WTC11 (cell line): ENCODE measurements around the gene APBA3. TPM values are rescaled to one million over a fixed set of nuclear protein-coding genes. Genes with fewer than 3 reads are reported as not detected.

Experiments
- ATAC-seq: fragments of 200-7000 bp; cut with Tn5 transposase; 2 replicates; pipeline ENCODE4 v1.10.0; 2021; ENCODE audit warnings: mild to moderate bottlenecking, moderate library complexity
- CTCF ChIA-PET: fragments of 300-600 bp; sonication (Branson Sonifier 250); formaldehyde crosslinking; loops from one replicate; lab custom pipeline; 2021; ENCODE audit warnings: antibody characterized with exemption; lab: Charles Lee
- POLR2A ChIA-PET: fragments of 350-600 bp; sonication (Branson Sonifier 250); formaldehyde crosslinking; loops from one replicate; lab custom pipeline; 2021; ENCODE audit warnings: antibody characterized with exemption; lab: Charles Lee
- DNase-seq: peaks from one replicate; pipeline ENCODE4 v3.0.0; 2021; ENCODE audit warnings: low spot score
- H3K27ac Mint-ChIP-seq: 2 replicates; pipeline ENCODE4 v1.8.0; 2021; ENCODE audit warnings: mixed read lengths
- H3K27me3 Mint-ChIP-seq: 2 replicates; pipeline ENCODE4 v1.8.0; 2021; ENCODE audit warnings: low read depth, mild to moderate bottlenecking, moderate library complexity, mixed read lengths
- H3K36me3 Mint-ChIP-seq: 2 replicates; pipeline ENCODE4 v1.8.0; 2021; ENCODE audit warnings: mixed read lengths
- H3K4me1 Mint-ChIP-seq: 2 replicates; pipeline ENCODE4 v1.8.0; 2022; ENCODE audit warnings: mixed read lengths
- H3K4me3 Mint-ChIP-seq: 2 replicates; pipeline ENCODE4 v1.8.0; 2021; ENCODE audit warnings: mild to moderate bottlenecking, moderate library complexity, mixed read lengths
- H3K9me3 Mint-ChIP-seq: 2 replicates; pipeline ENCODE4 v1.8.0; 2021; ENCODE audit warnings: mixed read lengths
- CBFB ChIP-seq: sonication (generic); formaldehyde crosslinking; IDR thresholded peaks from 2 replicates; pipeline ENCODE4 v1.8.1; 2022; ENCODE audit warnings: mild to moderate bottlenecking, low read depth, missing genetic modification reagents
- CREM ChIP-seq: sonication (generic); formaldehyde crosslinking; IDR thresholded peaks from 2 replicates; pipeline ENCODE4 v1.8.1; 2022; ENCODE audit warnings: mild to moderate bottlenecking, missing genetic modification reagents, moderate library complexity
- FOXK1 ChIP-seq: sonication (generic); formaldehyde crosslinking; IDR thresholded peaks from 2 replicates; pipeline ENCODE4 v1.8.0; 2022; ENCODE audit warnings: mild to moderate bottlenecking, moderate library complexity, missing genetic modification reagents
- KAT7 ChIP-seq: sonication (generic); formaldehyde crosslinking; IDR thresholded peaks from 2 replicates; pipeline ENCODE4 v1.8.1; 2023; ENCODE audit warnings: missing genetic modification reagents, mild to moderate bottlenecking, borderline replicate concordance
- NR3C1 ChIP-seq: sonication (generic); formaldehyde crosslinking; conservative IDR thresholded peaks from 2 replicates; pipeline ENCODE4 v1.8.1; 2023; ENCODE audit warnings: low read depth, mild to moderate bottlenecking, missing genetic modification reagents
- SMAD4 ChIP-seq: sonication (generic); formaldehyde crosslinking; IDR thresholded peaks from 2 replicates; pipeline ENCODE4 v1.8.0; 2022; ENCODE audit warnings: mild to moderate bottlenecking, missing genetic modification reagents
- TEAD4 ChIP-seq: sonication (generic); formaldehyde crosslinking; IDR thresholded peaks from 2 replicates; pipeline ENCODE4 v1.8.0; 2022; ENCODE audit warnings: mild to moderate bottlenecking, missing genetic modification reagents
- TP53 ChIP-seq: sonication (generic); formaldehyde crosslinking; IDR thresholded peaks from 2 replicates; pipeline ENCODE4 v1.8.1; 2023; ENCODE audit warnings: mild to moderate bottlenecking, missing genetic modification reagents
- ZNF138 ChIP-seq: sonication (generic); formaldehyde crosslinking; conservative IDR thresholded peaks from 2 replicates; pipeline ENCODE4 v1.8.1; 2022; ENCODE audit warnings: mild to moderate bottlenecking, moderate library complexity, missing genetic modification reagents
- ZNF232 ChIP-seq: sonication (generic); formaldehyde crosslinking; IDR thresholded peaks from 2 replicates; pipeline ENCODE4 v1.8.0; 2022; ENCODE audit warnings: mild to moderate bottlenecking, missing genetic modification reagents
- total RNA-seq: library from RNA; stranded (reverse); gene quantifications from 3 replicates; pipeline ENCODE4 v1.2.3, GENCODE V29; 2021
- TF ChIP-seq, protein P1 (sequence below): sonication (generic); formaldehyde crosslinking; IDR thresholded peaks from 2 replicates; pipeline ENCODE4 v1.8.0; 2022; ENCODE audit warnings: missing genetic modification reagents
- TF ChIP-seq, protein P2 (sequence below): sonication (generic); formaldehyde crosslinking; conservative IDR thresholded peaks from 2 replicates; pipeline ENCODE4 v1.8.1; 2022; ENCODE audit warnings: mild to moderate bottlenecking, missing genetic modification reagents
- TF ChIP-seq, protein P3 (sequence below): sonication (generic); formaldehyde crosslinking; IDR thresholded peaks from 2 replicates; pipeline ENCODE4 v1.8.0; 2023; ENCODE audit warnings: mild to moderate bottlenecking, missing genetic modification reagents
- TF ChIP-seq, protein P4 (sequence below): sonication (generic); formaldehyde crosslinking; IDR thresholded peaks from 2 replicates; pipeline ENCODE4 v1.8.1; 2023; ENCODE audit warnings: mild to moderate bottlenecking, moderate library complexity, missing genetic modification reagents
- TF ChIP-seq, protein P5 (sequence below): sonication (generic); formaldehyde crosslinking; IDR thresholded peaks from 2 replicates; pipeline ENCODE4 v1.8.0; 2023; ENCODE audit warnings: missing genetic modification reagents, mild to moderate bottlenecking, borderline replicate concordance
- TF ChIP-seq, protein P6 (sequence below): sonication (generic); formaldehyde crosslinking; IDR thresholded peaks from 2 replicates; pipeline ENCODE4 v1.8.1; 2022; ENCODE audit warnings: low read depth, missing genetic modification reagents, borderline replicate concordance
- TF ChIP-seq, protein P7 (sequence below): fragments of 250-450 bp; sonication (Bioruptor Pico); IDR thresholded peaks from 2 replicates; pipeline ENCODE4 v1.9.0; 2021; ENCODE audit warnings: mild to moderate bottlenecking, borderline replicate concordance

Gene APBA3
- total RNA-seq, 1 experiment from 2014 or later: 27.5 TPM

DNA sequence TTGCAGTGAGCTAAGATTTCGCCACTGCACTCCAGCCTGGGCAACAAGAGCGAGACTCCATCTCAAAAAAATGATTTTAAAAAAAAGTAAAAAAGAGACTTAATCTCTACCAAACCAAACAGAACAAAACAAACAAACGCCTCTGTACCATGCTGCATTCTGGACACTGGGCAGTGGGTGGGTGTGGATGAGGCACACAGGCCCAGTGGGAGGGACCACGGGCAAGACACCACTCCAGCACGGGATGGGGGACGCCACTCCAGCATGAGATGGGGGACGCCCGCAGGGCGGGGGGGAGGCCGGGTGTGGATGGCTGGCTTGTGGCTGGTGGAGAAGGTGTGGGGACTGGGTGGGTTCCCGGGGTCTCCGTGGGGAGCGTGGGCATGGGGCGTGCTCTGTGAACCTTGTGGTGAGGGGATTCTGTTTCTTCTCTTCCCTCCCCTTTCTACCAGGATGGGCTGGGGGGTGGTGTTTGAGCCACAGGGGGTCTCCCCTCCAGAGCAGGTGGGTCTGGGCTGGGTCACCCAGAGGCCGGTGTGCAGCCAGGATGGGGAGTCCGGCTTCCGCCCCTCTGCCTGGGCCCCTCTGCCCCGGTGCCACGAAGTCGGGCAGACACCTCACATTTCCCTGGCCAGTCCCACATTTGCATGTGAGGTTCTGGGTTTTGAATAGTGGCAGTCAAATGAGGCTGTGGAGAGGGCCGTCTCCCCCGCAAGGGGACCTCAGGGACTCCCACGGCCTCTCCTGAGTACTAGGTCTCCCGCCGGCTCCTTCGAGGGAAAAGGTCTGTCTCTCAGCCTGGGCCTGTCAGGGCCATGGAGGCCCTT lies 48.6 kb upstream of the APBA3 start:
- H3K27ac Mint-ChIP-seq: no peak overlapping the region
- DNase-seq: no peak
- no peaks in the 10 kb centered on the region for H3K36me3 Mint-ChIP-seq
- ATAC-seq: no peak
- TF ChIP-seq TEAD4 (CRISPR knock-in tag): no peak
- TF ChIP-seq CBFB (CRISPR knock-in tag): no peak
- no peak for TF ChIP-seq ZNF232 (CRISPR knock-in tag)
- TF ChIP-seq, protein P1, sequence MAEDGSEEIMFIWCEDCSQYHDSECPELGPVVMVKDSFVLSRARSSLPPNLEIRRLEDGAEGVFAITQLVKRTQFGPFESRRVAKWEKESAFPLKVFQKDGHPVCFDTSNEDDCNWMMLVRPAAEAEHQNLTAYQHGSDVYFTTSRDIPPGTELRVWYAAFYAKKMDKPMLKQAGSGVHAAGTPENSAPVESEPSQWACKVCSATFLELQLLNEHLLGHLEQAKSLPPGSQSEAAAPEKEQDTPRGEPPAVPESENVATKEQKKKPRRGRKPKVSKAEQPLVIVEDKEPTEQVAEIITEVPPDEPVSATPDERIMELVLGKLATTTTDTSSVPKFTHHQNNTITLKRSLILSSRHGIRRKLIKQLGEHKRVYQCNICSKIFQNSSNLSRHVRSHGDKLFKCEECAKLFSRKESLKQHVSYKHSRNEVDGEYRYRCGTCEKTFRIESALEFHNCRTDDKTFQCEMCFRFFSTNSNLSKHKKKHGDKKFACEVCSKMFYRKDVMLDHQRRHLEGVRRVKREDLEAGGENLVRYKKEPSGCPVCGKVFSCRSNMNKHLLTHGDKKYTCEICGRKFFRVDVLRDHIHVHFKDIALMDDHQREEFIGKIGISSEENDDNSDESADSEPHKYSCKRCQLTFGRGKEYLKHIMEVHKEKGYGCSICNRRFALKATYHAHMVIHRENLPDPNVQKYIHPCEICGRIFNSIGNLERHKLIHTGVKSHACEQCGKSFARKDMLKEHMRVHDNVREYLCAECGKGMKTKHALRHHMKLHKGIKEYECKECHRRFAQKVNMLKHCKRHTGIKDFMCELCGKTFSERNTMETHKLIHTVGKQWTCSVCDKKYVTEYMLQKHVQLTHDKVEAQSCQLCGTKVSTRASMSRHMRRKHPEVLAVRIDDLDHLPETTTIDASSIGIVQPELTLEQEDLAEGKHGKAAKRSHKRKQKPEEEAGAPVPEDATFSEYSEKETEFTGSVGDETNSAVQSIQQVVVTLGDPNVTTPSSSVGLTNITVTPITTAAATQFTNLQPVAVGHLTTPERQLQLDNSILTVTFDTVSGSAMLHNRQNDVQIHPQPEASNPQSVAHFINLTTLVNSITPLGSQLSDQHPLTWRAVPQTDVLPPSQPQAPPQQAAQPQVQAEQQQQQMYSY (CRISPR knock-in tag): no peak
- TF ChIP-seq KAT7 (CRISPR knock-in tag): no peak
- no peak for TF ChIP-seq FOXK1 (CRISPR knock-in tag)
- TF ChIP-seq, protein P2, sequence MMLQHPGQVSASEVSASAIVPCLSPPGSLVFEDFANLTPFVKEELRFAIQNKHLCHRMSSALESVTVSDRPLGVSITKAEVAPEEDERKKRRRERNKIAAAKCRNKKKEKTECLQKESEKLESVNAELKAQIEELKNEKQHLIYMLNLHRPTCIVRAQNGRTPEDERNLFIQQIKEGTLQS (CRISPR knock-in tag): no peak
- TF ChIP-seq CREM (CRISPR knock-in tag): no peak
- TF ChIP-seq, protein P3, sequence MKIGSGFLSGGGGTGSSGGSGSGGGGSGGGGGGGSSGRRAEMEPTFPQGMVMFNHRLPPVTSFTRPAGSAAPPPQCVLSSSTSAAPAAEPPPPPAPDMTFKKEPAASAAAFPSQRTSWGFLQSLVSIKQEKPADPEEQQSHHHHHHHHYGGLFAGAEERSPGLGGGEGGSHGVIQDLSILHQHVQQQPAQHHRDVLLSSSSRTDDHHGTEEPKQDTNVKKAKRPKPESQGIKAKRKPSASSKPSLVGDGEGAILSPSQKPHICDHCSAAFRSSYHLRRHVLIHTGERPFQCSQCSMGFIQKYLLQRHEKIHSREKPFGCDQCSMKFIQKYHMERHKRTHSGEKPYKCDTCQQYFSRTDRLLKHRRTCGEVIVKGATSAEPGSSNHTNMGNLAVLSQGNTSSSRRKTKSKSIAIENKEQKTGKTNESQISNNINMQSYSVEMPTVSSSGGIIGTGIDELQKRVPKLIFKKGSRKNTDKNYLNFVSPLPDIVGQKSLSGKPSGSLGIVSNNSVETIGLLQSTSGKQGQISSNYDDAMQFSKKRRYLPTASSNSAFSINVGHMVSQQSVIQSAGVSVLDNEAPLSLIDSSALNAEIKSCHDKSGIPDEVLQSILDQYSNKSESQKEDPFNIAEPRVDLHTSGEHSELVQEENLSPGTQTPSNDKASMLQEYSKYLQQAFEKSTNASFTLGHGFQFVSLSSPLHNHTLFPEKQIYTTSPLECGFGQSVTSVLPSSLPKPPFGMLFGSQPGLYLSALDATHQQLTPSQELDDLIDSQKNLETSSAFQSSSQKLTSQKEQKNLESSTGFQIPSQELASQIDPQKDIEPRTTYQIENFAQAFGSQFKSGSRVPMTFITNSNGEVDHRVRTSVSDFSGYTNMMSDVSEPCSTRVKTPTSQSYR: no peak
- TF ChIP-seq, protein P4, sequence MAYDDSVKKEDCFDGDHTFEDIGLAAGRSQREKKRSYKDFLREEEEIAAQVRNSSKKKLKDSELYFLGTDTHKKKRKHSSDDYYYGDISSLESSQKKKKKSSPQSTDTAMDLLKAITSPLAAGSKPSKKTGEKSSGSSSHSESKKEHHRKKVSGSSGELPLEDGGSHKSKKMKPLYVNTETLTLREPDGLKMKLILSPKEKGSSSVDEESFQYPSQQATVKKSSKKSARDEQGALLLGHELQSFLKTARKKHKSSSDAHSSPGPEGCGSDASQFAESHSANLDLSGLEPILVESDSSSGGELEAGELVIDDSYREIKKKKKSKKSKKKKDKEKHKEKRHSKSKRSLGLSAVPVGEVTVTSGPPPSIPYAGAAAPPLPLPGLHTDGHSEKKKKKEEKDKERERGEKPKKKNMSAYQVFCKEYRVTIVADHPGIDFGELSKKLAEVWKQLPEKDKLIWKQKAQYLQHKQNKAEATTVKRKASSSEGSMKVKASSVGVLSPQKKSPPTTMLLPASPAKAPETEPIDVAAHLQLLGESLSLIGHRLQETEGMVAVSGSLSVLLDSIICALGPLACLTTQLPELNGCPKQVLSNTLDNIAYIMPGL (CRISPR knock-in tag): no peak
- TF ChIP-seq, protein P5, sequence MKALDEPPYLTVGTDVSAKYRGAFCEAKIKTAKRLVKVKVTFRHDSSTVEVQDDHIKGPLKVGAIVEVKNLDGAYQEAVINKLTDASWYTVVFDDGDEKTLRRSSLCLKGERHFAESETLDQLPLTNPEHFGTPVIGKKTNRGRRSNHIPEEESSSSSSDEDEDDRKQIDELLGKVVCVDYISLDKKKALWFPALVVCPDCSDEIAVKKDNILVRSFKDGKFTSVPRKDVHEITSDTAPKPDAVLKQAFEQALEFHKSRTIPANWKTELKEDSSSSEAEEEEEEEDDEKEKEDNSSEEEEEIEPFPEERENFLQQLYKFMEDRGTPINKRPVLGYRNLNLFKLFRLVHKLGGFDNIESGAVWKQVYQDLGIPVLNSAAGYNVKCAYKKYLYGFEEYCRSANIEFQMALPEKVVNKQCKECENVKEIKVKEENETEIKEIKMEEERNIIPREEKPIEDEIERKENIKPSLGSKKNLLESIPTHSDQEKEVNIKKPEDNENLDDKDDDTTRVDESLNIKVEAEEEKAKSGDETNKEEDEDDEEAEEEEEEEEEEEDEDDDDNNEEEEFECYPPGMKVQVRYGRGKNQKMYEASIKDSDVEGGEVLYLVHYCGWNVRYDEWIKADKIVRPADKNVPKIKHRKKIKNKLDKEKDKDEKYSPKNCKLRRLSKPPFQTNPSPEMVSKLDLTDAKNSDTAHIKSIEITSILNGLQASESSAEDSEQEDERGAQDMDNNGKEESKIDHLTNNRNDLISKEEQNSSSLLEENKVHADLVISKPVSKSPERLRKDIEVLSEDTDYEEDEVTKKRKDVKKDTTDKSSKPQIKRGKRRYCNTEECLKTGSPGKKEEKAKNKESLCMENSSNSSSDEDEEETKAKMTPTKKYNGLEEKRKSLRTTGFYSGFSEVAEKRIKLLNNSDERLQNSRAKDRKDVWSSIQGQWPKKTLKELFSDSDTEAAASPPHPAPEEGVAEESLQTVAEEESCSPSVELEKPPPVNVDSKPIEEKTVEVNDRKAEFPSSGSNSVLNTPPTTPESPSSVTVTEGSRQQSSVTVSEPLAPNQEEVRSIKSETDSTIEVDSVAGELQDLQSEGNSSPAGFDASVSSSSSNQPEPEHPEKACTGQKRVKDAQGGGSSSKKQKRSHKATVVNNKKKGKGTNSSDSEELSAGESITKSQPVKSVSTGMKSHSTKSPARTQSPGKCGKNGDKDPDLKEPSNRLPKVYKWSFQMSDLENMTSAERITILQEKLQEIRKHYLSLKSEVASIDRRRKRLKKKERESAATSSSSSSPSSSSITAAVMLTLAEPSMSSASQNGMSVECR (CRISPR knock-in tag): no peak
- no peak for TF ChIP-seq TP53 (CRISPR knock-in tag)
- TF ChIP-seq ZNF138 (CRISPR knock-in tag): no peak
- no peak for TF ChIP-seq SMAD4
- TF ChIP-seq, protein P6, sequence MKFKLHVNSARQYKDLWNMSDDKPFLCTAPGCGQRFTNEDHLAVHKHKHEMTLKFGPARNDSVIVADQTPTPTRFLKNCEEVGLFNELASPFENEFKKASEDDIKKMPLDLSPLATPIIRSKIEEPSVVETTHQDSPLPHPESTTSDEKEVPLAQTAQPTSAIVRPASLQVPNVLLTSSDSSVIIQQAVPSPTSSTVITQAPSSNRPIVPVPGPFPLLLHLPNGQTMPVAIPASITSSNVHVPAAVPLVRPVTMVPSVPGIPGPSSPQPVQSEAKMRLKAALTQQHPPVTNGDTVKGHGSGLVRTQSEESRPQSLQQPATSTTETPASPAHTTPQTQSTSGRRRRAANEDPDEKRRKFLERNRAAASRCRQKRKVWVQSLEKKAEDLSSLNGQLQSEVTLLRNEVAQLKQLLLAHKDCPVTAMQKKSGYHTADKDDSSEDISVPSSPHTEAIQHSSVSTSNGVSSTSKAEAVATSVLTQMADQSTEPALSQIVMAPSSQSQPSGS (CRISPR knock-in tag): no peak
- TF ChIP-seq, protein P7, sequence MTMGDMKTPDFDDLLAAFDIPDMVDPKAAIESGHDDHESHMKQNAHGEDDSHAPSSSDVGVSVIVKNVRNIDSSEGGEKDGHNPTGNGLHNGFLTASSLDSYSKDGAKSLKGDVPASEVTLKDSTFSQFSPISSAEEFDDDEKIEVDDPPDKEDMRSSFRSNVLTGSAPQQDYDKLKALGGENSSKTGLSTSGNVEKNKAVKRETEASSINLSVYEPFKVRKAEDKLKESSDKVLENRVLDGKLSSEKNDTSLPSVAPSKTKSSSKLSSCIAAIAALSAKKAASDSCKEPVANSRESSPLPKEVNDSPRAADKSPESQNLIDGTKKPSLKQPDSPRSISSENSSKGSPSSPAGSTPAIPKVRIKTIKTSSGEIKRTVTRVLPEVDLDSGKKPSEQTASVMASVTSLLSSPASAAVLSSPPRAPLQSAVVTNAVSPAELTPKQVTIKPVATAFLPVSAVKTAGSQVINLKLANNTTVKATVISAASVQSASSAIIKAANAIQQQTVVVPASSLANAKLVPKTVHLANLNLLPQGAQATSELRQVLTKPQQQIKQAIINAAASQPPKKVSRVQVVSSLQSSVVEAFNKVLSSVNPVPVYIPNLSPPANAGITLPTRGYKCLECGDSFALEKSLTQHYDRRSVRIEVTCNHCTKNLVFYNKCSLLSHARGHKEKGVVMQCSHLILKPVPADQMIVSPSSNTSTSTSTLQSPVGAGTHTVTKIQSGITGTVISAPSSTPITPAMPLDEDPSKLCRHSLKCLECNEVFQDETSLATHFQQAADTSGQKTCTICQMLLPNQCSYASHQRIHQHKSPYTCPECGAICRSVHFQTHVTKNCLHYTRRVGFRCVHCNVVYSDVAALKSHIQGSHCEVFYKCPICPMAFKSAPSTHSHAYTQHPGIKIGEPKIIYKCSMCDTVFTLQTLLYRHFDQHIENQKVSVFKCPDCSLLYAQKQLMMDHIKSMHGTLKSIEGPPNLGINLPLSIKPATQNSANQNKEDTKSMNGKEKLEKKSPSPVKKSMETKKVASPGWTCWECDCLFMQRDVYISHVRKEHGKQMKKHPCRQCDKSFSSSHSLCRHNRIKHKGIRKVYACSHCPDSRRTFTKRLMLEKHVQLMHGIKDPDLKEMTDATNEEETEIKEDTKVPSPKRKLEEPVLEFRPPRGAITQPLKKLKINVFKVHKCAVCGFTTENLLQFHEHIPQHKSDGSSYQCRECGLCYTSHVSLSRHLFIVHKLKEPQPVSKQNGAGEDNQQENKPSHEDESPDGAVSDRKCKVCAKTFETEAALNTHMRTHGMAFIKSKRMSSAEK (CRISPR knock-in tag): no peak
- TF ChIP-seq NR3C1 (CRISPR knock-in tag): no peak
- H3K4me3 Mint-ChIP-seq: no peak overlapping the region
- CTCF ChIA-PET: no interaction called here
- peaks cover 10% of the 10 kb centered on the region for H3K9me3 Mint-ChIP-seq
- H3K4me1 Mint-ChIP-seq: no peaks in the 10 kb centered on the region
- no peaks in the 10 kb centered on the region for H3K27me3 Mint-ChIP-seq
- POLR2A ChIA-PET: interaction anchor here (0.5 kb wide), 1 partner anchor 124 kb away, joined by 3 read pairs; no protein-coding TSS in a partner anchor
